Inferior parietal cortex (tissue), 1 donor: ENCODE data around the gene C1QTNF4.
A peak's percentile ranks its signal among the peaks of the same experiment; 100 is the strongest.
"Not testable (repeated sequence)": the region's sequence is repeated elsewhere in the genome, so short reads cannot be mapped to it uniquely, and the experiment has no call there.

Experiments
- DNase-seq: peaks from one replicate; pipeline ENCODE4 v3.0.0-alpha.2; 2016; ENCODE audit errors: extremely low spot score

C1QTNF4 gene

GRCh38 chr11:47565340-47566148, 28.7 kb downstream of the C1QTNF4 start, which contains the start of gene PTPMT1:
Gene PTPMT1 (plus strand): TSS chr11:47565599. CDS start chr11:47565623, 24 bp downstream.
- peak; percentile 33 for DNase-seq

- no peak for DNase-seq
Observed at GRCh38 chr11:47564933-47565339, 29.3 kb downstream of the C1QTNF4 start.

GRCh38 chr11:47564366-47564765, 29.8 kb downstream of the C1QTNF4 start:
- DNase-seq = not testable (repeated sequence)

DNA sequence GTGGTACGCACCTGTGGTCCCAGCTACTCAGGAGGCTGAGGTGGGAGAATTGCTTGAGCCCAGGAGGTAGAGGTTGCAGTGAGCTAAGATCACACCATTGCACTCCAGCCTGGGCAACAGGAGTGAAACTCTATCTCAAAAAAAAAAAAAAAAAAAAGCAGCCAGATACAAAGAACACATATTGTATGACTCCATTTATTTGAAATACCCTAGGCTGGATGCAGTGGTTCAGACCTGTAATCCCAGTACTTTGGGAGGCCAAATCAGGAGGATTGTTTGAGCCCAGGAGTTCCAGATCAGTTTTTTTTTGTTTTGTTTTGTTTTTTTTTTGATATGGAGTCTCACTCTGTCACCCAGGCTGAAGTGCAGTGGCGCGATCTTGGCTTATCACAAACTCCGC, 31.8 kb downstream of the C1QTNF4 start:
- not testable (repeated sequence) for DNase-seq

DNA sequence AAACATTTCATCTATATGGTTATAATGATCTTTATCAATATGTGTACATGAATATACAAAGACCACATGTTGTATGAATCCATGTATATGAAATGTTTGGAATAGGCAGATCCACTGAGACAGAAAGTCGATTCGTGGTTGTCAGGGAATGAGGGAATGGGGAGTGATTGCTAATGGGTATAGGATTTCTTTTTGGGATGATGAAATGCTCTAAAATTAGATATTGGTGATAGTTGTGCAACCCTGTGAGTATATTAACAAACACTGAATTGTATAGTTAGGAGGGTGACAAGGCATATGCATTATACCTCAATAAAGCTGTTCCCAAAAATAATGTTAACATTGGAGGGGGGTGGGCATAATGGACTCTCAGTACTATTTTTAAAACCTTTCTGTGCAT, 33.8 kb downstream of the C1QTNF4 start:
- DNase-seq = no peak

- no peak for DNase-seq
Observed at GRCh38 chr11:47558695-47559094, 35.5 kb downstream of the C1QTNF4 start.

GRCh38 chr11:47557004-47557403, 37.2 kb downstream of the C1QTNF4 start:
- not testable (repeated sequence) for DNase-seq

DNA sequence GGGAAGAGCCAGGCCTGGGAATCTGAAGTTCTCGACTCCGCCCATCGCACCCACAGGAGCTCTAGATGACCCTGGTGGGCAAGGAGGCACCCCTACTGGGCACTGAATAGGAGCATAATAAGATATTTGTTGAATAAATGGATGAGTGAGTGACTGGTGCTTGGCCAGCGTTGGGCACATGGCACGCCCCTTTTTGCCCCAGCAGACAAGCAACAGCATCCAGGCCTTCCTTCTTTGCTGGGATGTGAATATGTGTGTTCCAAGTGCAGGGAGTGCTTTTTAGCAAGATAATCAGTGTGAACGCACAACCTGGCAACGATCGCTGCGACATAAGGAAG, 40.8 kb downstream of the C1QTNF4 start:
- DNase-seq = no peak

DNA sequence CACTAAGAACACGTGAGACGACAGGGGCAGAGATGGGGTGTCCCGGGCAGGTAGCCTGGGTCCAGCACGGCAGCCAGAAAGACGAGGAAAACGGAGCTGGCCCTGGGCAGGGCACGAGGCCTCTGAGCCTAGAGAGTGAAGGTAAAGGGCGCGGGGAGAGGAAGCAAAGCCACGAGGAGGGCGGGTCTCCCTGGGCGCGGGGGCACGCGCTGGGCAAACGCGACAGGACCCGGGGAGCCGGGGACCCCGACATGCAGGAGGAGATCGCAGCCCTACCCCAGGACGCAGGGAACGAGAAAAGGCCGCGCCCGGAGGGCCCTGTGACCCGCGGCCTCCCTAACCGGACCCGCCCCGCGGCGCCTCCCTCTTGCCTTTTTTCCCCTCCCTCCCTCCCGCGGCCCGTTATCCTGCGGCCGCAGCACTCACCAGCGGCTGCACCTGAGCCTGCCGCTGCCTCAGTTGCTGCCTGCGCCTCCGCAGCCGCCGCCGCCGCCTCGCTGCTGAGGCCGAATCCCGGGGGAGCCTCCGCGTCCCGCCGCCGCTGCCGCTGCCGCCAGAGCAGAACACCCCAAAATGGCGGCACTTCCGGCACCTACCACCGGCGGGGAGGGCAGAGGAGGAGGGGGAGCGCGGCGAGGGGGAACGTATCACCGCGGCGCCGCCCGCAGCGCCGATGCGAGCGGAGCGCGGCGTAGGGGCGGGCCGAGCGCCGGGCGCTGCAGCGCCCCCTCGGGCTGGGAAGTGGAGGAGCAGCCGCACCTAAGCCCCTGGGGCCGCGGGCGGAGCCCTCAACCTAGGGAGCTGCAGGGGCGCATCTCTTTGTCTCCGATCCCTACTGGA, 41.4 kb downstream of the C1QTNF4 start, which contains the start of gene CELF1:
CELF1 (minus strand) TSS at position 567 of the 840 bp plus-strand sequence. CDS start 53,609 bp downstream, outside the sequence.
- DNase-seq = peak; percentile 89

DNA sequence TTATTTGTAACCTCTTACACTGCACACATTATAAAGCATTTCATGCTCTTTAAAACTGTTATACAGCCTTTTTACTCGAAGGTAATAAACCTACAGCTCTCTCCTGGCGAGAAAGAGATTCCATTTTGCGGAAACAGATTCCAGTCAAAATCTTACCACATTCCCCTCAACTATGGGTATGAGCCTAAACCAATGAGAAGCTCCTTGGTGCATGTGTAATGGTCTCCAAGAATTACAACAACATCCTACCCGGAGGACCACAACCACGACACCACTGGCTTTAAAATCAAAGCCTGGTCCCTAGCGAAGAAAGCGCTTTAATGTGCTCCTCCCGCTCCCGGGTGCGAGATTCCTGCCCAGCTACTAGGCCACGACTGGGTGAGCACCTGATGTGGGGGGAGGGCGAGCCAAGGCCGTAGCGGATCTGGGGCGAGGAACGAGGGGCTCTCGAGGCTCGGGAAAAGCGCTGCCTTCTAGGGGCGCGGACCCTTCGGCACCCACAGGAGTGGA, 42.1 kb downstream of the C1QTNF4 start:
- DNase-seq = no peak

GRCh38 chr11:47551086-47551485, 43.1 kb downstream of the C1QTNF4 start:
- no peak for DNase-seq

- DNase-seq = no peak
Observed at GRCh38 chr11:47550288-47551047, 43.7 kb downstream of the C1QTNF4 start.

GRCh38 chr11:47546274-47546673, 47.9 kb downstream of the C1QTNF4 start:
- DNase-seq = not testable (repeated sequence)

DNA sequence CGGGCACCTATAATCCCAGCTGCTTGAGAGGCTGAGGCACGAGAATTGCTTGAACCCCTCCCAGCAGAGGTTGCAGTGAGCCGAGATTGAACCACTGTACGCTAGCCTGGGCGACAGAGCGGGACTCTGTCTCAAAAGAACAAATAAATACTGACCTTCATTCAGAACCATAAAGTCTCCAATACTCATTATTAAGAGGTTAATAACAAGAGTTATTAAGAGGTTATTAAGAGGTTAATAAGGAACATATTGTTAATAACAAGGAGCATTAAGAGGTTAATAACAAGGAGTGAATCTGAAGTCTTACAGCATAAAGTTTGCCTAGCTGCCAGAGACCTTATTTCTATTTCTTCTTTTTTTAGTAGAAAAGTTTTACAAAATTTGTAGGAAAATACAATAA, 48.9 kb downstream of the C1QTNF4 start:
- no peak for DNase-seq

DNA sequence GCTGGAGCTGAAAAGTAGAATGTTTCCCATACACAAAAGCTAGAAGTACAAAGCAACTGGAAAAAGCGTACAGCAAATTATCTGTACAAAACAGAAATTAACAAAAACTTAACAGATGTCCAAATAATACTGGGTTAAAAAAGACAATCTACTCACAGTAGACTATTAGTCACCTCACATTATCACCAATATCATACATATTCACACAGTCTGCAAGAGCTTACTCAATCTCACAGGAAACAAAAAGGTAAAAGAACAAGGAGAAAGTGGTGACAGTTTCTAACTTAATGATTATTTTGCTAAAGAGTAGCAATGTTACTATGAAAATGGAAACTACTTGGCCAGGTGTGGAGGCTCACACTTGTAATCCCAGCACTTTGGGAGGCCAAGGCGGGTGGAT, 53.1 kb downstream of the C1QTNF4 start:
- no peak for DNase-seq

DNA sequence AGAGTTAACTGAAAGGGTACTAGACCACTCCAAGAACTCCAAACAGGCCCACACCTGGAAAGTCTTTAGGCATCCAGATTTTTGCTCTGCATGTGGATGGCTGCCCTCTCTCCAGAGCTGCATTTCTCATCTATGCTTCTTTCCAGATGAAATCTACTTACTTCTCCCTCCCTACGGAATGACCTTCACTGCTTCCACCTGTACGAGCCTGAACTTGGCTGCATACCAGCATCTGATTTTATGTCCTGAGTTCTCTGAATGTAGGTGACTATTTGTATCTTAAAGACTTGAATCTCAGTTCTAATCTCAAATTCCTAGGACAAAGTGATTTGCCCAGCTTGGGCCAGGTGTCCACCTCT, 54.6 kb downstream of the C1QTNF4 start:
- no peak for DNase-seq
